Ovary (tissue), 3 donors: ENCODE results near the gene RETREG2.

ENCODE experiments used
- CTCF ChIP-seq, 3 donors: fragments of 450-650 bp in 2 of 3; fragments of 200-600 bp in 1 of 3; IDR thresholded peaks; one replicate each; pipeline versions ENCODE4 v1.5.1 to v1.8.0; 2016 to 2022; ENCODE audit warnings: antibody characterized with exemption in 3 of 3, mild to moderate bottlenecking in 1 of 3
- EP300 ChIP-seq: sonication (generic); formaldehyde crosslinking; IDR thresholded peaks from one replicate; pipeline ENCODE4 v1.6.1; 2017; ENCODE audit warnings: antibody characterized with exemption
- POLR2A ChIP-seq: fragments of 450-650 bp; IDR thresholded peaks from one replicate; pipeline ENCODE4 v1.6.1; 2017; ENCODE audit warnings: antibody characterized with exemption, mild to moderate bottlenecking, moderate library complexity
- donor health status: DM: no; HTN: no; CAD: no.

- TF ChIP-seq POLR2A (no peak), CTCF (IDR thresholded peaks at IDR 0.05) (no peak), EP300 (no peak)
These were observed 41.9 kb downstream of the RETREG2 start for GRCh38 chr2:219219784-219220532.
